ENCODE measurements around the gene TYRO3.

DNA sequence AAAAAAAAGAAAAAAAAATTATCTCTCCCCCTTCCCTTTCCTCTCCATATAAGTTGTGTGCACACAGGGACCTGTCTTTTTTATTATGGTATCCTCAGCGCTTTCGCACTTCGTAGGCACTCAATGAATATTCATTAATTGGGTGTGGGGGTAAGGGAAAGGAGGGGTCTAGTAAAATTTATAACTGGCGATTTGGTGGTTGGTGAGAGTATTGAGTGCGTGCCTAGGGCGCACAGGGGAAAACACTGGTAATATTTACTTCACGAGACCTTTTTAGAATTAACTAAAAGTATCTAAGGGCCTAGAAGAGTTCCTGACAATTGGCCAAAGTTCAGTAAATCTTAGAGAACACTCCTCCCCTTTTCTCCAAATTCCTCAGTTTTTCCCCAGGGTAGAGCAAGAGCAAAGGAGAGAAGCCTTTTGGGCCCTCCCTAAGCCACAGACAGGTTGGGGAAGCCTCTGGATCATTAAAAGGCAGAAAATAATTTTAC, 25.7 kb downstream of the TYRO3 start:
- TF ChIP-seq, protein P1, sequence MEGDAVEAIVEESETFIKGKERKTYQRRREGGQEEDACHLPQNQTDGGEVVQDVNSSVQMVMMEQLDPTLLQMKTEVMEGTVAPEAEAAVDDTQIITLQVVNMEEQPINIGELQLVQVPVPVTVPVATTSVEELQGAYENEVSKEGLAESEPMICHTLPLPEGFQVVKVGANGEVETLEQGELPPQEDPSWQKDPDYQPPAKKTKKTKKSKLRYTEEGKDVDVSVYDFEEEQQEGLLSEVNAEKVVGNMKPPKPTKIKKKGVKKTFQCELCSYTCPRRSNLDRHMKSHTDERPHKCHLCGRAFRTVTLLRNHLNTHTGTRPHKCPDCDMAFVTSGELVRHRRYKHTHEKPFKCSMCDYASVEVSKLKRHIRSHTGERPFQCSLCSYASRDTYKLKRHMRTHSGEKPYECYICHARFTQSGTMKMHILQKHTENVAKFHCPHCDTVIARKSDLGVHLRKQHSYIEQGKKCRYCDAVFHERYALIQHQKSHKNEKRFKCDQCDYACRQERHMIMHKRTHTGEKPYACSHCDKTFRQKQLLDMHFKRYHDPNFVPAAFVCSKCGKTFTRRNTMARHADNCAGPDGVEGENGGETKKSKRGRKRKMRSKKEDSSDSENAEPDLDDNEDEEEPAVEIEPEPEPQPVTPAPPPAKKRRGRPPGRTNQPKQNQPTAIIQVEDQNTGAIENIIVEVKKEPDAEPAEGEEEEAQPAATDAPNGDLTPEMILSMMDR (IDR thresholded peaks at IDR 0.05), result no peak
- no peak for TF ChIP-seq EP300 (IDR thresholded peaks at IDR 0.05)
